AG04450 (cell line): ENCODE measurements around the gene KLHL26. TPM values are rescaled to one million over a fixed set of nuclear protein-coding genes. Genes with fewer than 3 reads are reported as not detected.

ENCODE experiments used
- CTCF ChIA-PET: fragments of 300-600, 350-600 bp; formaldehyde crosslinking; extraction: SDS; loops from one replicate; lab custom pipeline; 2022; ENCODE audit warnings: antibody characterized with exemption, inconsistent platforms; lab: Charles Lee
- POLR2A ChIA-PET: fragments of 350-600 bp; formaldehyde crosslinking; extraction: SDS; loops from one replicate; lab custom pipeline; 2021; ENCODE audit warnings: antibody characterized with exemption, inconsistent platforms; lab: Yijun Ruan, JAX
- DNase-seq: peaks from one replicate; pipeline ENCODE4 v3.0.0-alpha.2; 2011; ENCODE audit warnings: low read depth, low spot score
- H3K27ac ChIP-seq: one replicate; pipeline ENCODE4 v1.5.1; 2012; ENCODE audit warnings: low read depth, low read length, control low read depth
- H3K27me3 ChIP-seq: one replicate; pipeline ENCODE4 v1.6.0; 2012; ENCODE audit warnings: low read length; ENCODE audit not compliant: control insufficient read depth, insufficient read depth
- H3K4me3 ChIP-seq: 2 replicates; pipeline ENCODE4 v1.5.1; 2011; ENCODE audit warnings: mild to moderate bottlenecking, low read depth, low read length, control low read depth
- H3K9me3 ChIP-seq: 2 replicates; pipeline ENCODE4 v1.5.1; 2012; ENCODE audit warnings: low read length; ENCODE audit not compliant: control insufficient read depth, insufficient read depth
- polyA plus RNA-seq: library from polyadenylated mRNA; depleted of rRNA; stranded (reverse); fragments of >200 nt; gene quantifications from 2 replicates; pipeline ENCODE4 v1.2.3, GENCODE V29; 2011
- TF ChIP-seq, protein P1 (sequence below): IDR thresholded peaks from 2 replicates; pipeline ENCODE4 v1.5.1; 2011; ENCODE audit warnings: low read depth, low read length, control low read depth, inconsistent platforms

Gene KLHL26
- polyA plus RNA-seq, 1 experiment = 1.2 TPM

DNA sequence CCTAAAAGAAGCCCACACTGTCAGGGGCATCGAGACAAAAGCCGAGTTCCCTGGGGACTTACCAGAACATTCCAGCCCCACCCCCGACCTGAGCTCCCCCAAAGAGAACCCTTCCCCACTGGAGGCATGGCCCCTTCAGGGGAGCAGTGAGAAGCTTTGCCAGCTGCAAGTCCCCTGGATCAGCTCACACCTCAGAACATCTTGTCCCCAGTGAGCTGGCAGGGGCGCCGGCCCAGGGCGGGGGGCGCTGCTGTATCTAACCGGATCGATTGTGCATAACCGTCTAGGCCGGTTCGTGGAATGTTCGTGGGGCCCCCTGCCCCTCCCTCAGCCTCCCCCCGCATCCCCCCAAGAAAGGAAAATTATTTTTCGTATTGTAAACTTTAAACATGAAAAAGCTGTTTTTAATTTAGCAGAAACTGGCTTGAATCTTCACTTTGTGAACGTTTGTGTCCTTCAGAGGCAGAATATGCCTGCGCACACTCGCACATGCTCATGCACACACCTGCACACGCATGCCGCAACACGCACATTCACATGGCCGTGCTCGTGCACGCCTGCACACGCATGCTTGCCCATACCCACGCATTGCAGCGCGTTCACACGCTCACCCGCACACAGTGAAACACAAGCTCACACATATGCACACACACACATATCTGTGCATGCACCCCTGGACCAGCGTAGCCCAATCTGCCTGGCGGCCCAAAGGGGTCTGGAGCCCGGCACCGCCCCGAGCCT lies 34.6 kb downstream of the KLHL26 start:
- H3K9me3 ChIP-seq = peaks cover 19% of the 10 kb centered on the region; the same call in 1 of the 2 replicates
- H3K27ac ChIP-seq = no peak overlapping the region
- ChIA-PET CTCF (interaction anchor here (0.6 to 0.8 kb wide), 2 partner anchors 90 to 176 kb away, joined by 3 read pairs; no protein-coding TSS in a partner anchor), POLR2A (no interaction called here)
- DNase-seq = no peak
- TF ChIP-seq, protein P1, sequence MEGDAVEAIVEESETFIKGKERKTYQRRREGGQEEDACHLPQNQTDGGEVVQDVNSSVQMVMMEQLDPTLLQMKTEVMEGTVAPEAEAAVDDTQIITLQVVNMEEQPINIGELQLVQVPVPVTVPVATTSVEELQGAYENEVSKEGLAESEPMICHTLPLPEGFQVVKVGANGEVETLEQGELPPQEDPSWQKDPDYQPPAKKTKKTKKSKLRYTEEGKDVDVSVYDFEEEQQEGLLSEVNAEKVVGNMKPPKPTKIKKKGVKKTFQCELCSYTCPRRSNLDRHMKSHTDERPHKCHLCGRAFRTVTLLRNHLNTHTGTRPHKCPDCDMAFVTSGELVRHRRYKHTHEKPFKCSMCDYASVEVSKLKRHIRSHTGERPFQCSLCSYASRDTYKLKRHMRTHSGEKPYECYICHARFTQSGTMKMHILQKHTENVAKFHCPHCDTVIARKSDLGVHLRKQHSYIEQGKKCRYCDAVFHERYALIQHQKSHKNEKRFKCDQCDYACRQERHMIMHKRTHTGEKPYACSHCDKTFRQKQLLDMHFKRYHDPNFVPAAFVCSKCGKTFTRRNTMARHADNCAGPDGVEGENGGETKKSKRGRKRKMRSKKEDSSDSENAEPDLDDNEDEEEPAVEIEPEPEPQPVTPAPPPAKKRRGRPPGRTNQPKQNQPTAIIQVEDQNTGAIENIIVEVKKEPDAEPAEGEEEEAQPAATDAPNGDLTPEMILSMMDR = no peak
- no peak overlapping the region for H3K4me3 ChIP-seq
- no peaks in the 10 kb centered on the region for H3K27me3 ChIP-seq

DNA sequence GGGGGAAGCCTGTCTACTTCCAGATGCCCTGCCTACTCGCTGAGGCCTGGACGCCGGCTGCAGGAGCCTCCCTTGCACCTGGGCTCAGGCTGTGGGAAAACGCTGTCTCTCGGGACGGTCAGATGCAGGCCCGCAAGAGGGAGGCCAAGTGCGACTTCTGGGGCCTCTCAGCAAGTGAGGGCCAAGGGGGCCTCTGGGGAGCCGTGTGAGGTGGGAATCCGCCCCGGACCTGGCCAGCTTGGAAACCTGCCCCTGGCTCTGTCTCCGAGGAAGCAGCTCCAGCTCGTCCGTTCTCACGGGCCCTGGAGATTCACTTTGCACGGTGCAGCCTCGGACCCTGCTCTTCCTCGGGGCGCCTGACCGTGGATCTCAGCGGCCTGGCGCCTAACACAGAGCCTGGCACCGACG lies 35.2 kb downstream of the KLHL26 start:
- H3K4me3 ChIP-seq = no peak overlapping the region
- TF ChIP-seq, protein P1 = no peak
- no peaks in the 10 kb centered on the region for H3K27me3 ChIP-seq
- CTCF ChIA-PET = interaction anchor here (0.6 to 1.4 kb wide), 6 partner anchors 8 to 175 kb away, joined by 3 to 7 read pairs (median 3); no protein-coding TSS in a partner anchor
- POLR2A ChIA-PET = no interaction called here
- no peak overlapping the region for H3K27ac ChIP-seq
- no peak for DNase-seq
- H3K9me3 ChIP-seq = peaks cover 19% of the 10 kb centered on the region; the same call in 1 of the 2 replicates

DNA sequence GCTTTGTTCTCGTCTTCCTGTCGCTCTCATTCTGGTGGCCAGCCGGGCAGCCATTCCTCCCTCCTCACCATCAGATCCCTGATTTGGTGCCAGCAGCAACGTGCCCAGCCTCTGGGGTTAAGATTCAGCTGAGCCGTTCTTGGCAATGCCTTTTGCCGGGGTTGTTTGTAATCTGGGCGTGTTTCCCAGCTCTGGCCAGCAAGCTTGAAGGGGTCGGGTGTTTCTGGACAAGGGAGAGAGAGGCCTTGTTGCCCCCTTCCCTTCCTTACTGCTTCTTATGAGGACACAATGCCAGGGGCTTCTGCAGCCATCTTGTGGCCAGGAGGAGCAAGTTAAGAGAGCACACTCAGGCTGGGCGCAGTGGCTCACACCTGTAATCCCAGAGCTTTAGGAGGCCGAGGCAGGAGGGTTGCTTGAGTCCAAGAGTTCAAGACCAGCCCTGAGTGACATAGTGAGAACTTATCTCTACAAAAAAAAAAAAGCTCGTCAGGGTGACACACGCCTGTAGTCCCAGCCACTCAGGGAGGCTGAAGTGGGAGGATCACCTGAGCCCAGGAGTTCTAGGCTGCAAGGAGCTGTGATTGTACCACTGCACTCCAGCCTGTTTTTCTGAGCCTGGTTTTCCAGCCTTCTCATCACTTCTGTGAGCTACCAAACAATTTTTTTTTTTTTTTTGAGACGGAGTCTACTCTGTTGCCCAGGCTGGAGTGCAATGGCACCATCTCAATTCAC lies 35.9 kb downstream of the KLHL26 start:
- TF ChIP-seq, protein P1 = peak; percentile 46
- DNase-seq = no peak
- ChIA-PET CTCF (interaction anchor here (0.6 to 1.4 kb wide), 5 partner anchors 9 to 169 kb away, joined by 3 to 7 read pairs (median 3); no protein-coding TSS in a partner anchor), POLR2A (interaction anchor here (0.6 kb wide), 1 partner anchor 14 kb away, joined by 3 read pairs; no protein-coding TSS in a partner anchor)
- Histone ChIP-seq H3K9me3 (peaks cover 15% of the 10 kb centered on the region; the same call in 1 of the 2 replicates), H3K4me3 (no peak overlapping the region), H3K27ac (no peak overlapping the region), H3K27me3 (no peaks in the 10 kb centered on the region)

GRCh38 chr19:18674616-18675015 lies 37.8 kb downstream of the KLHL26 start:
- no peaks in the 10 kb centered on the region for H3K27me3 ChIP-seq
- ChIA-PET POLR2A (interaction anchor here (0.7 kb wide), 1 partner anchor 49 kb away, joined by 3 read pairs; no protein-coding TSS in a partner anchor), CTCF (interaction anchor here (0.6 to 1.2 kb wide), 3 partner anchors 81 to 219 kb away, joined by 3 to 7 read pairs (median 4); no protein-coding TSS in a partner anchor)
- peaks cover 5% of the 10 kb centered on the region; the same call in 1 of the 2 replicates for H3K9me3 ChIP-seq
- H3K4me3 ChIP-seq = no peak overlapping the region
- DNase-seq = no peak
- TF ChIP-seq, protein P1 = no peak
- no peak overlapping the region for H3K27ac ChIP-seq
